HepG2 (cell line): ENCODE measurements around the gene UBTD1. TPM values are rescaled to one million over a fixed set of nuclear protein-coding genes. Genes with fewer than 3 reads are reported as not detected.

ENCODE experiments used
- ATF7-NPFF ChIP-seq: sonication (generic); formaldehyde crosslinking; IDR thresholded peaks from 2 replicates; pipeline ENCODE4 v1.8.1; 2023; ENCODE audit warnings: mild to moderate bottlenecking, low read depth, missing genetic modification reagents, moderate library complexity
- CCDC6 ChIP-seq: sonication (generic); formaldehyde crosslinking; IDR thresholded peaks from 2 replicates; pipeline ENCODE4 v1.8.1; 2022; ENCODE audit warnings: mild to moderate bottlenecking, missing genetic modification reagents, moderate library complexity
- GLI4 ChIP-seq: sonication (generic); formaldehyde crosslinking; IDR thresholded peaks from 2 replicates; pipeline ENCODE4 v1.5.1; 2020; ENCODE audit warnings: missing genetic modification reagents, mild to moderate bottlenecking, moderate library complexity, borderline replicate concordance
- HNRNPL ChIP-seq: fragments of 200-400 bp; formaldehyde crosslinking; IDR thresholded peaks from 2 replicates; pipeline ENCODE4 v1.6.1; 2017; ENCODE audit warnings: mild to moderate bottlenecking, low read depth, low read length
- KAT2B ChIP-seq: fragments of 150-350 bp; IDR thresholded peaks from 2 replicates; pipeline ENCODE4 v1.6.1; 2014; ENCODE audit warnings: low read depth, low read length, borderline replicate concordance
- MAFG ChIP-seq: sonication (generic); formaldehyde crosslinking; IDR thresholded peaks from 2 replicates; pipeline ENCODE4 v1.5.1; 2020; ENCODE audit warnings: mild to moderate bottlenecking, missing genetic modification reagents
- NCOA2 ChIP-seq: sonication (generic); formaldehyde crosslinking; IDR thresholded peaks from 2 replicates; pipeline ENCODE4 v1.8.0; 2022; ENCODE audit warnings: inconsistent platforms
- POLR2A ChIP-seq, 2 experiments: IDR thresholded peaks; 2 replicates each; pipeline ENCODE4 v1.6.1; 2011; ENCODE audit warnings: low read depth in 2 of 2, low read length in 2 of 2, mild to moderate bottlenecking in 1 of 2, moderate library complexity in 1 of 2; ENCODE audit not compliant: insufficient read depth in 1 of 2
- SP1 ChIP-seq, 2 experiments: fragments of 450-650 bp in 1 of 2; sonication (generic) in 1 of 2; formaldehyde crosslinking in 1 of 2; IDR thresholded peaks; 2 replicates each; pipeline versions ENCODE4 v1.4.0 to v1.6.1; 2016 to 2020; ENCODE audit warnings: missing genetic modification reagents in 1 of 2
- ZFAT ChIP-seq: sonication (generic); formaldehyde crosslinking; conservative IDR thresholded peaks from 2 replicates; pipeline ENCODE4 v1.8.1; 2023; ENCODE audit warnings: missing genetic modification reagents, inconsistent platforms
- ZFP1 ChIP-seq: IDR thresholded peaks from 2 replicates; pipeline ENCODE4 v1.6.1; 2016
- ZFP41 ChIP-seq: sonication (generic); formaldehyde crosslinking; IDR thresholded peaks from 2 replicates; pipeline ENCODE4 v1.4.0; 2020; ENCODE audit warnings: mild to moderate bottlenecking, missing genetic modification reagents, borderline replicate concordance
- ZNF136 ChIP-seq: sonication (generic); formaldehyde crosslinking; IDR thresholded peaks from 2 replicates; pipeline ENCODE4 v1.8.1; 2022; ENCODE audit warnings: low read depth, mild to moderate bottlenecking, moderate library complexity, missing genetic modification reagents
- ZNF34 ChIP-seq: sonication (generic); formaldehyde crosslinking; IDR thresholded peaks from 2 replicates; pipeline ENCODE4 v1.4.0; 2020; ENCODE audit warnings: mild to moderate bottlenecking, missing genetic modification reagents, borderline replicate concordance
- ZNF552 ChIP-seq: sonication (generic); formaldehyde crosslinking; IDR thresholded peaks from 2 replicates; pipeline ENCODE4 v1.9.0; 2022; ENCODE audit warnings: missing genetic modification reagents, mild to moderate bottlenecking, borderline replicate concordance
- ZNF709 ChIP-seq: sonication (generic); formaldehyde crosslinking; IDR thresholded peaks from 2 replicates; pipeline ENCODE4 v1.5.0; 2020; ENCODE audit warnings: mild to moderate bottlenecking, missing genetic modification reagents
- ZNF75D ChIP-seq: sonication (generic); formaldehyde crosslinking; IDR thresholded peaks from 2 replicates; pipeline ENCODE4 v1.8.1; 2023; ENCODE audit warnings: missing genetic modification reagents, mild to moderate bottlenecking, borderline replicate concordance
- ZNF788 ChIP-seq: sonication (generic); formaldehyde crosslinking; IDR thresholded peaks from 2 replicates; pipeline ENCODE4 v1.5.0; 2020; ENCODE audit warnings: mild to moderate bottlenecking, missing genetic modification reagents, borderline replicate concordance
- ZSCAN9 ChIP-seq: IDR thresholded peaks from 2 replicates; pipeline ENCODE4 v1.6.1; 2016; ENCODE audit warnings: borderline replicate concordance
- polyA plus RNA-seq, 8 experiments: library from polyadenylated mRNA; depleted of rRNA in 3 of 8; stranded (reverse) in 7 of 8; unstranded in 1 of 8; fragments of >200 nt; fragmentation: Illumina TruSeq in 4 of 8; extraction: Trizol in 4 of 8; gene quantifications; 2 replicates each; pipeline versions ENCODE4 v1.2.1 to v1.2.3, GENCODE V29; 2011 to 2016; ENCODE audit warnings: low read depth in 4 of 8, missing spikeins in 1 of 8, mixed read lengths in 1 of 8; ENCODE audit not compliant: insufficient read depth in 1 of 8
- total RNA-seq, 5 experiments: library from RNA; depleted of rRNA; stranded (reverse); fragments of >200 nt; fragmentation: Illumina TruSeq; extraction: Trizol; gene quantifications; 2 replicates each; pipeline ENCODE4 v1.2.3, GENCODE V29; 2016; ENCODE audit warnings: low read depth in 1 of 5
- TF ChIP-seq, protein P1 (sequence below), 2 experiments: sonication (generic) in 1 of 2; formaldehyde crosslinking in 1 of 2; IDR thresholded peaks; 2 replicates each; pipeline versions ENCODE4 v1.6.1 to v1.9.0; 2014 to 2022; ENCODE audit warnings: antibody characterized with exemption in 1 of 2, borderline replicate concordance in 1 of 2, inconsistent platforms in 1 of 2, low read depth in 1 of 2, missing genetic modification reagents in 1 of 2
- TF ChIP-seq, protein P2 (sequence below): IDR thresholded peaks from 2 replicates; pipeline ENCODE4 v1.6.1; 2016; ENCODE audit warnings: mild to moderate bottlenecking
- TF ChIP-seq, protein P3 (sequence below): sonication (generic); formaldehyde crosslinking; IDR thresholded peaks from 2 replicates; pipeline ENCODE4 v1.9.0; 2022; ENCODE audit warnings: low read depth, missing genetic modification reagents

The UBTD1 gene
- total and polyA plus RNA-seq, 2 of the 13 experiments (the other 11 are each of a cell fraction or from before 2014, with no cell fraction given): 7.9 to 10.0 TPM

DNA sequence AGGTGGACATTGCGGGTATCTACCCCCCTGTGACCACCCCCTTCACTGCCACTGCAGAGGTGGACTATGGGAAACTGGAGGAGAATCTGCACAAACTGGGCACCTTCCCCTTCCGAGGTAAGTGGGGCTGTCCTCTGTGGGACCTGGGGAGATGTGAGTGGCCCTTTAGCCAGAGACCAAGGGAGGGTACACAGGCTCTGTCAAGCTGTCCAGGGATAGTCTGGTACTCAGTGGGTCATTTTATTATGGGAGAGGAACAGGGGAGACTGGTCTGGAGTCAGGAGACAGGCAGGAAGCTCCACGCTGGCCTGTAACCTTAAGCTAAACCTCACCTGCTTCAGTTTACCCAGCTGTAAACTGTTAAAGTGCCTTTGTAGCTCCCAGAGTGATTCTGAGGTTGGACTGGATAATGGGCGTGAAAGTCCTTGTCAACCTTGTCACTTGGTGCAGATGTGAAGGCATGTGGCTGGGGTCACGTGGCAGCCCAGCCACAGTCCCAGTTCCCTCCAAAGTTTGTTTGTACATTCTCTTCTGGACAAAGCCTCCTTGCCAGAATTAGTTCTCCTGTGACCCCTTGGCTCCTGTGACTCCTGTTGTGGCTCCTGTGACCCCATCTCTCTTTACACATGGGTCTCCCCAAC, 86.2 kb downstream of the UBTD1 start (continued):
- TF ChIP-seq, protein P1, sequence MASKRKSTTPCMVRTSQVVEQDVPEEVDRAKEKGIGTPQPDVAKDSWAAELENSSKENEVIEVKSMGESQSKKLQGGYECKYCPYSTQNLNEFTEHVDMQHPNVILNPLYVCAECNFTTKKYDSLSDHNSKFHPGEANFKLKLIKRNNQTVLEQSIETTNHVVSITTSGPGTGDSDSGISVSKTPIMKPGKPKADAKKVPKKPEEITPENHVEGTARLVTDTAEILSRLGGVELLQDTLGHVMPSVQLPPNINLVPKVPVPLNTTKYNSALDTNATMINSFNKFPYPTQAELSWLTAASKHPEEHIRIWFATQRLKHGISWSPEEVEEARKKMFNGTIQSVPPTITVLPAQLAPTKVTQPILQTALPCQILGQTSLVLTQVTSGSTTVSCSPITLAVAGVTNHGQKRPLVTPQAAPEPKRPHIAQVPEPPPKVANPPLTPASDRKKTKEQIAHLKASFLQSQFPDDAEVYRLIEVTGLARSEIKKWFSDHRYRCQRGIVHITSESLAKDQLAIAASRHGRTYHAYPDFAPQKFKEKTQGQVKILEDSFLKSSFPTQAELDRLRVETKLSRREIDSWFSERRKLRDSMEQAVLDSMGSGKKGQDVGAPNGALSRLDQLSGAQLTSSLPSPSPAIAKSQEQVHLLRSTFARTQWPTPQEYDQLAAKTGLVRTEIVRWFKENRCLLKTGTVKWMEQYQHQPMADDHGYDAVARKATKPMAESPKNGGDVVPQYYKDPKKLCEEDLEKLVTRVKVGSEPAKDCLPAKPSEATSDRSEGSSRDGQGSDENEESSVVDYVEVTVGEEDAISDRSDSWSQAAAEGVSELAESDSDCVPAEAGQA (IDR thresholded peaks at IDR 0.05; ENCODE audit: low read depth): no peak
- TF ChIP-seq, protein P1 (CRISPR knock-in tag; IDR thresholded peaks at IDR 0.05; ENCODE audit: borderline replicate concordance): no peak
- TF ChIP-seq ZNF709 (CRISPR knock-in tag): no peak
- TF ChIP-seq NCOA2: no peak
- TF ChIP-seq ZNF788 (CRISPR knock-in tag): no peak
- TF ChIP-seq, protein P2, sequence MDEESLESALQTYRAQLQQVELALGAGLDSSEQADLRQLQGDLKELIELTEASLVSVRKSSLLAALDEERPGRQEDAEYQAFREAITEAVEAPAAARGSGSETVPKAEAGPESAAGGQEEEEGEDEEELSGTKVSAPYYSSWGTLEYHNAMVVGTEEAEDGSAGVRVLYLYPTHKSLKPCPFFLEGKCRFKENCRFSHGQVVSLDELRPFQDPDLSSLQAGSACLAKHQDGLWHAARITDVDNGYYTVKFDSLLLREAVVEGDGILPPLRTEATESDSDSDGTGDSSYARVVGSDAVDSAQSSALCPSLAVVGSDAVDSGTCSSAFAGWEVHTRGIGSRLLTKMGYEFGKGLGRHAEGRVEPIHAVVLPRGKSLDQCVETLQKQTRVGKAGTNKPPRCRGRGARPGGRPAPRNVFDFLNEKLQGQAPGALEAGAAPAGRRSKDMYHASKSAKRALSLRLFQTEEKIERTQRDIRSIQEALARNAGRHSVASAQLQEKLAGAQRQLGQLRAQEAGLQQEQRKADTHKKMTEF (CRISPR knock-in tag): no peak
- no peak for TF ChIP-seq ZNF136 (CRISPR knock-in tag)
- TF ChIP-seq ZFP41 (CRISPR knock-in tag): 0 out of 2 replicates have a peak, but pooled peaks have one; percentile 29
- no peak for TF ChIP-seq SP1 (IDR thresholded peaks at IDR 0.05)
- no peak for TF ChIP-seq SP1 (CRISPR knock-in tag; IDR thresholded peaks at IDR 0.05)
- TF ChIP-seq POLR2A (IDR thresholded peaks at IDR 0.05; ENCODE audit: insufficient read depth in 1 of 2, low read depth in 2 of 2, low read length in 2 of 2): no peak
- 0 out of 2 replicates have a peak, but pooled peaks have one; percentile 34 for TF ChIP-seq ZSCAN9
- TF ChIP-seq CCDC6 (CRISPR knock-in tag): no peak
- TF ChIP-seq ATF7-NPFF (CRISPR knock-in tag): peak; percentile 80
- no peak for TF ChIP-seq ZFP1 (CRISPR knock-in tag)
- no peak for TF ChIP-seq ZNF552
- no peak for TF ChIP-seq ZNF34 (CRISPR knock-in tag)
- no peak for TF ChIP-seq KAT2B
- TF ChIP-seq MAFG (CRISPR knock-in tag): no peak
- TF ChIP-seq, protein P3, sequence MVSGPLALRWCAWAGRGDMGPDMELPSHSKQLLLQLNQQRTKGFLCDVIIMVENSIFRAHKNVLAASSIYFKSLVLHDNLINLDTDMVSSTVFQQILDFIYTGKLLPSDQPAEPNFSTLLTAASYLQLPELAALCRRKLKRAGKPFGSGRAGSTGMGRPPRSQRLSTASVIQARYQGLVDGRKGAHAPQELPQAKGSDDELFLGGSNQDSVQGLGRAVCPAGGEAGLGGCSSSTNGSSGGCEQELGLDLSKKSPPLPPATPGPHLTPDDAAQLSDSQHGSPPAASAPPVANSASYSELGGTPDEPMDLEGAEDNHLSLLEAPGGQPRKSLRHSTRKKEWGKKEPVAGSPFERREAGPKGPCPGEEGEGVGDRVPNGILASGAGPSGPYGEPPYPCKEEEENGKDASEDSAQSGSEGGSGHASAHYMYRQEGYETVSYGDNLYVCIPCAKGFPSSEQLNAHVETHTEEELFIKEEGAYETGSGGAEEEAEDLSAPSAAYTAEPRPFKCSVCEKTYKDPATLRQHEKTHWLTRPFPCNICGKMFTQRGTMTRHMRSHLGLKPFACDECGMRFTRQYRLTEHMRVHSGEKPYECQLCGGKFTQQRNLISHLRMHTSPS (CRISPR knock-in tag): no peak
- no peak for TF ChIP-seq ZFAT (CRISPR knock-in tag)
- TF ChIP-seq ZNF75D (CRISPR knock-in tag): no peak
- TF ChIP-seq HNRNPL: no peak
- TF ChIP-seq GLI4 (CRISPR knock-in tag): no peak
